Ishikawa (cell line): ENCODE results near the gene TBC1D1.

Experiments used
- CREB1 ChIP-seq: IDR thresholded peaks from 2 replicates; pipeline ENCODE4 v1.6.1; 2012; ENCODE audit warnings: low read depth
- EGR1 ChIP-seq: IDR thresholded peaks from 2 replicates; pipeline ENCODE4 v1.6.1; 2012
- TF ChIP-seq, protein P1 (sequence below): IDR thresholded peaks from 2 replicates; pipeline ENCODE4 v1.6.1; 2012; ENCODE audit warnings: low read depth, mild to moderate bottlenecking

- TF ChIP-seq EGR1 (no peak), CREB1 (no peak)
- TF ChIP-seq, protein P1, sequence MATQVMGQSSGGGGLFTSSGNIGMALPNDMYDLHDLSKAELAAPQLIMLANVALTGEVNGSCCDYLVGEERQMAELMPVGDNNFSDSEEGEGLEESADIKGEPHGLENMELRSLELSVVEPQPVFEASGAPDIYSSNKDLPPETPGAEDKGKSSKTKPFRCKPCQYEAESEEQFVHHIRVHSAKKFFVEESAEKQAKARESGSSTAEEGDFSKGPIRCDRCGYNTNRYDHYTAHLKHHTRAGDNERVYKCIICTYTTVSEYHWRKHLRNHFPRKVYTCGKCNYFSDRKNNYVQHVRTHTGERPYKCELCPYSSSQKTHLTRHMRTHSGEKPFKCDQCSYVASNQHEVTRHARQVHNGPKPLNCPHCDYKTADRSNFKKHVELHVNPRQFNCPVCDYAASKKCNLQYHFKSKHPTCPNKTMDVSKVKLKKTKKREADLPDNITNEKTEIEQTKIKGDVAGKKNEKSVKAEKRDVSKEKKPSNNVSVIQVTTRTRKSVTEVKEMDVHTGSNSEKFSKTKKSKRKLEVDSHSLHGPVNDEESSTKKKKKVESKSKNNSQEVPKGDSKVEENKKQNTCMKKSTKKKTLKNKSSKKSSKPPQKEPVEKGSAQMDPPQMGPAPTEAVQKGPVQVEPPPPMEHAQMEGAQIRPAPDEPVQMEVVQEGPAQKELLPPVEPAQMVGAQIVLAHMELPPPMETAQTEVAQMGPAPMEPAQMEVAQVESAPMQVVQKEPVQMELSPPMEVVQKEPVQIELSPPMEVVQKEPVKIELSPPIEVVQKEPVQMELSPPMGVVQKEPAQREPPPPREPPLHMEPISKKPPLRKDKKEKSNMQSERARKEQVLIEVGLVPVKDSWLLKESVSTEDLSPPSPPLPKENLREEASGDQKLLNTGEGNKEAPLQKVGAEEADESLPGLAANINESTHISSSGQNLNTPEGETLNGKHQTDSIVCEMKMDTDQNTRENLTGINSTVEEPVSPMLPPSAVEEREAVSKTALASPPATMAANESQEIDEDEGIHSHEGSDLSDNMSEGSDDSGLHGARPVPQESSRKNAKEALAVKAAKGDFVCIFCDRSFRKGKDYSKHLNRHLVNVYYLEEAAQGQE: no peak
Measured at GRCh38 chr4:38152305-38152704, 261.4 kb downstream of the TBC1D1 start.
